BJ (cell line): ENCODE results near the gene GPR162. TPM values are rescaled to one million over a fixed set of nuclear protein-coding genes. Genes with fewer than 3 reads are reported as not detected.
"Not testable (repeated sequence)": the region's sequence is repeated elsewhere in the genome, so short reads cannot be mapped to it uniquely, and the experiment has no call there.

ENCODE experiments used
- CTCF ChIA-PET: fragments of 350-600 bp; formaldehyde crosslinking; extraction: SDS; loops from one replicate; lab custom pipeline; 2021; ENCODE audit warnings: antibody characterized with exemption, inconsistent platforms; lab: Yijun Ruan, JAX
- POLR2A ChIA-PET: fragments of 300-600 bp; sonication (Branson Sonifier 250); formaldehyde crosslinking; extraction: SDS; loops from one replicate; lab custom pipeline; 2021; ENCODE audit warnings: antibody characterized with exemption; lab: Charles Lee
- DNase-seq: peaks from one replicate; pipeline ENCODE4 v3.0.0-alpha.2; 2011; ENCODE audit warnings: low read depth
- H3K27me3 ChIP-seq: 2 replicates; pipeline ENCODE4 v1.6.0; 2011; ENCODE audit warnings: low read length; ENCODE audit not compliant: control insufficient read depth, insufficient read depth
- H3K36me3 ChIP-seq: 2 replicates; pipeline ENCODE4 v1.5.1; 2011; ENCODE audit warnings: low read length; ENCODE audit not compliant: control insufficient read depth, insufficient read depth
- H3K4me3 ChIP-seq: 2 replicates; pipeline ENCODE4 v1.5.1; 2011; ENCODE audit warnings: low read depth, mild to moderate bottlenecking, control low read depth, low read length
- polyA plus RNA-seq: library from polyadenylated mRNA; depleted of rRNA; stranded (reverse); fragments of >200 nt; gene quantifications from 2 replicates; pipeline ENCODE4 v1.2.3, GENCODE V29; 2011
- TF ChIP-seq, protein P1 (sequence below): IDR thresholded peaks from 2 replicates; pipeline ENCODE4 v1.5.1; 2011; ENCODE audit warnings: low read depth, mild to moderate bottlenecking, control low read depth, inconsistent platforms, low read length, moderate library complexity; ENCODE audit not compliant: insufficient read depth

GPR162 gene
- polyA plus RNA-seq, 1 experiment = 6.6 TPM

DNA sequence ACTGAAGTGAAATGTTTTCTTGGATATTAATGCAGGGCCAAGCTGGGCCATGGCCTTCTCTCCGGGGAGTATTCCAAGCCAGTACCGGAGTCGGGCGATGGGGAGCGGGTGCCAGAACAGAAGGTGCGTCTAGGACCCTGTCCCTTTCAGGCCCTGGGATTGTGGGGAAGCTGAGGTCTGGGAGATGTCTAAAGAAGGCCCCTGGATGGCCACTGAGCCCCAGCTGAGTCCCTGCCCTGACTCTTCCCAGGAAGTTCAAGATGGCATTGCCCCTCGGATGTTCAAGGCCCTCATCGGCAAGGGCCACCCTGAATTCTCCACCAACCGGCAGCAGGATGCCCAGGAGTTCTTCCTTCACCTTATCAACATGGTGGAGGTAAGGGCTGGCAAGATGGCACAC is 38.5 kb downstream of the GPR162 start:
- ChIA-PET POLR2A (no interaction called here), CTCF (interaction anchor here (1.1 to 3.5 kb wide), 4 partner anchors 9 to 107 kb away, joined by 4 to 15 read pairs (median 8); partner anchors contain the start of genes MLF2 and SPSB2)
- H3K4me3 ChIP-seq = no peak overlapping the region
- TF ChIP-seq, protein P1, sequence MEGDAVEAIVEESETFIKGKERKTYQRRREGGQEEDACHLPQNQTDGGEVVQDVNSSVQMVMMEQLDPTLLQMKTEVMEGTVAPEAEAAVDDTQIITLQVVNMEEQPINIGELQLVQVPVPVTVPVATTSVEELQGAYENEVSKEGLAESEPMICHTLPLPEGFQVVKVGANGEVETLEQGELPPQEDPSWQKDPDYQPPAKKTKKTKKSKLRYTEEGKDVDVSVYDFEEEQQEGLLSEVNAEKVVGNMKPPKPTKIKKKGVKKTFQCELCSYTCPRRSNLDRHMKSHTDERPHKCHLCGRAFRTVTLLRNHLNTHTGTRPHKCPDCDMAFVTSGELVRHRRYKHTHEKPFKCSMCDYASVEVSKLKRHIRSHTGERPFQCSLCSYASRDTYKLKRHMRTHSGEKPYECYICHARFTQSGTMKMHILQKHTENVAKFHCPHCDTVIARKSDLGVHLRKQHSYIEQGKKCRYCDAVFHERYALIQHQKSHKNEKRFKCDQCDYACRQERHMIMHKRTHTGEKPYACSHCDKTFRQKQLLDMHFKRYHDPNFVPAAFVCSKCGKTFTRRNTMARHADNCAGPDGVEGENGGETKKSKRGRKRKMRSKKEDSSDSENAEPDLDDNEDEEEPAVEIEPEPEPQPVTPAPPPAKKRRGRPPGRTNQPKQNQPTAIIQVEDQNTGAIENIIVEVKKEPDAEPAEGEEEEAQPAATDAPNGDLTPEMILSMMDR = no peak
- H3K36me3 ChIP-seq = peaks cover 59% of the 10 kb centered on the region
- no peaks in the 10 kb centered on the region for H3K27me3 ChIP-seq
- DNase-seq = no peak

DNA sequence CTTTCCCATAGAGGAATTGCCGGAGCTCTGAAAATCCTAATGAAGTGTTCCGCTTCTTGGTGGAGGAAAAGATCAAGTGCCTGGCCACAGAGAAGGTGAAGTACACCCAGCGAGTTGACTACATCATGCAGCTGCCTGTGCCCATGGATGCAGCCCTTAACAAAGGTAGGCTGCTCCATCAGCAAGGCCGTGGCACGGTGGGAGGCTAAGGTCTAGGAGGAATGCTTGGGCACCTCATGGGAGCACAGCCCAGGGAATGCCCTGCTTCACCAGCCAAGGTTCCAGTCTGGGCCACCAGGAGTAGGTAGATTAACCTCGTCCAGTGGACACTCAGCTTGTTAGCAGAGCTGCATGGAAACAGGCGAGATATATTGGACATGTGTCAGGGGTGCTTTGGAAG is 39.3 kb downstream of the GPR162 start:
- H3K27me3 ChIP-seq = no peaks in the 10 kb centered on the region
- no peak for DNase-seq
- ChIA-PET CTCF (interaction anchor here (1.1 to 3.5 kb wide), 3 partner anchors 8 to 11 kb away, joined by 3 to 15 read pairs (median 10); partner anchors contain the start of gene SPSB2), POLR2A (no interaction called here)
- TF ChIP-seq, protein P1 = no peak
- peaks cover 56% of the 10 kb centered on the region for H3K36me3 ChIP-seq
- H3K4me3 ChIP-seq = no peak overlapping the region

DNA sequence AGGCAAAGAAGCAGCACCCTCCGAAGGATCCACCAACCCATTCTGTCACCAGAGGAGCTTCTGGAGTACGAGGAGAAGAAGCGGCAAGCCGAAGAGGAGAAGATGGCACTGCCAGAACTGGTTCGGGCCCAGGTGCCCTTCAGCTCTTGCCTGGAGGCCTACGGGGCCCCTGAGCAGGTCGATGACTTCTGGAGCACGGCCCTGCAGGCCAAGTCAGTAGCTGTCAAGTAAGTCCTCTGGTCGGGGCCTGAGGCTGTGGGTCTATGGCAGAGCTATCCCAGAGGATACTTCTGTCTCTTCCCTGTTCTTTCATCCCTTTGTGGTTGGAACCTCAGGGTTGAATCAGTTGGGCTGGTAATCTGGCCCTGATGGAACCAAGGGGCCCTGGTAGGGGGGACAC is 39.8 kb downstream of the GPR162 start:
- DNase-seq = no peak
- ChIA-PET CTCF (interaction anchor here (1.1 to 3.5 kb wide), 3 partner anchors 7 to 11 kb away, joined by 3 to 15 read pairs (median 10); partner anchors contain the start of gene SPSB2), POLR2A (no interaction called here)
- TF ChIP-seq, protein P1 = no peak
- Histone ChIP-seq H3K36me3 (peaks cover 53% of the 10 kb centered on the region), H3K27me3 (no peaks in the 10 kb centered on the region), H3K4me3 (no peak overlapping the region)

DNA sequence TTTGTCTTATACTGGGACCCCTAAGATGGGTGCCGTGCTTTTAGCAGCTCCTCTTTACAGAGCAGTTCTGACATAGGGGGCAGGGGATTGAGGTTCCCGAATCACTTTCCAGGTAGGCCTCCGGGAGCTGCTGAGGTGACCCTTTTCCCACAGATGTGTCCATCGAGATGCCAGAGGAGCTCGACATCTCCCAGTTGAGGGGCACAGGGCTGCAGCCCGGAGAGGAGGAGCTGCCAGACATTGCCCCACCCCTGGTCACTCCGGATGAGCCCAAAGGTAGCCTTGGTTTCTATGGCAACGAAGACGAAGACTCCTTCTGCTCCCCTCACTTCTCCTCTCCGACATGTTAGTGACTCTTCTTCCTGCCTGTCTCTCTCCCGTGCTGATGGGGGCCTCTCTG is 41.4 kb downstream of the GPR162 start:
- TF ChIP-seq, protein P1 = no peak
- no peak for DNase-seq
- no peak overlapping the region for H3K4me3 ChIP-seq
- H3K36me3 ChIP-seq = peaks cover 47% of the 10 kb centered on the region
- no peaks in the 10 kb centered on the region for H3K27me3 ChIP-seq
- POLR2A ChIA-PET = no interaction called here
- CTCF ChIA-PET = interaction anchor here (1.4 to 1.8 kb wide), 2 partner anchors 9 to 11 kb away, joined by 5 to 7 read pairs; partner anchors contain the start of genes SPSB2 and USP5

GRCh38 chr12:6863586-6864321 is 42.1 kb downstream of the GPR162 start:
- H3K36me3 ChIP-seq = peaks cover 42% of the 10 kb centered on the region

GRCh38 chr12:6865307-6865706 is 43.7 kb downstream of the GPR162 start:
- POLR2A ChIA-PET = interaction anchor here (4.7 kb wide), 1 partner anchor 13 kb away, joined by 34 read pairs; the partner anchor contains the start of genes CDCA3 and USP5
- CTCF ChIA-PET = interaction anchor here (0.9 to 9.7 kb wide), 3 partner anchors 12 to 87 kb away, joined by 3 to 112 read pairs (median 4); partner anchors contain the start of genes CDCA3 and USP5
- H3K27me3 ChIP-seq, H3K4me3 ChIP-seq, DNase-seq: not testable (repeated sequence)
- peaks cover 42% of the 10 kb centered on the region for H3K36me3 ChIP-seq

More at GRCh38 chr12:6863586-6864321, 42.1 kb downstream of the GPR162 start:
- Histone ChIP-seq H3K27me3 (no peaks in the 10 kb centered on the region), H3K4me3 (no peak overlapping the region)
- ChIA-PET POLR2A (no interaction called here), CTCF (interaction anchor here (1.4 to 9.7 kb wide), 3 partner anchors 9 to 11 kb away, joined by 5 to 112 read pairs (median 7); partner anchors contain the start of genes CDCA3, SPSB2 and USP5)
- TF ChIP-seq, protein P1 = no peak
- no peak for DNase-seq
